Pulmonary artery endothelial cell (primary cell): ENCODE results near the gene ARHGAP40. TPM values are rescaled to one million over a fixed set of nuclear protein-coding genes. Genes with fewer than 3 reads are reported as not detected.
A peak's percentile ranks its signal among the peaks of the same experiment; 100 is the strongest.
"Not testable (repeated sequence)": the region's sequence is repeated elsewhere in the genome, so short reads cannot be mapped to it uniquely, and the experiment has no call there.

Experiments used
- DNase-seq: peaks from one replicate; pipeline ENCODE4 v3.0.0-alpha.2; 2011; ENCODE audit warnings: low read depth, low spot score
- total RNA-seq: library from RNA; depleted of rRNA; stranded (reverse); fragments of >200 nt; gene quantifications from 2 replicates; pipeline ENCODE4 v1.2.3, GENCODE V29; 2014

Gene ARHGAP40
- total RNA-seq, 1 donor from 2014 or later, result not detected

- no peak for DNase-seq
Measured at GRCh38 chr20:38588303-38588702, 13.3 kb upstream of the ARHGAP40 start.

- DNase-seq, result no peak
Measured at GRCh38 chr20:38589351-38589750, 12.3 kb upstream of the ARHGAP40 start.

GRCh38 chr20:38589967-38590675, 11.5 kb upstream of the ARHGAP40 start:
- no peak for DNase-seq

GRCh38 chr20:38590676-38591473, 10.7 kb upstream of the ARHGAP40 start:
- DNase-seq, result no peak

- DNase-seq, result no peak
Measured at GRCh38 chr20:38591474-38592410, 9.9 kb upstream of the ARHGAP40 start.

- DNase-seq, result not testable (repeated sequence)
Measured at GRCh38 chr20:38592411-38592790, 9.2 kb upstream of the ARHGAP40 start.

- not testable (repeated sequence) for DNase-seq
Measured at GRCh38 chr20:38594281-38594680, 7.3 kb upstream of the ARHGAP40 start.

- DNase-seq, result not testable (repeated sequence)
Measured at GRCh38 chr20:38595886-38596285, 5.7 kb upstream of the ARHGAP40 start.

- DNase-seq, result no peak
Measured at GRCh38 chr20:38599410-38599882, 2.2 kb upstream of the ARHGAP40 start.

GRCh38 chr20:38600057-38600456, 1.6 kb upstream of the ARHGAP40 start:
- DNase-seq, result no peak

- no peak for DNase-seq
Measured at GRCh38 chr20:38602185-38602581, 574 bp downstream of the ARHGAP40 start.

GRCh38 chr20:38603286-38603685, 1.7 kb downstream of the ARHGAP40 start:
- DNase-seq, result no peak

GRCh38 chr20:38604873-38605303, 3.3 kb downstream of the ARHGAP40 start:
- DNase-seq, result peak; percentile 87

- DNase-seq, result no peak
Measured at GRCh38 chr20:38607351-38607750, 5.7 kb downstream of the ARHGAP40 start.

- no peak for DNase-seq
Measured at GRCh38 chr20:38608188-38608587, 6.6 kb downstream of the ARHGAP40 start.

- DNase-seq, result no peak
Measured at GRCh38 chr20:38609815-38610214, 8.2 kb downstream of the ARHGAP40 start.

- no peak for DNase-seq
Measured at GRCh38 chr20:38610521-38610920, 8.9 kb downstream of the ARHGAP40 start.

GRCh38 chr20:38612751-38613515, 11.3 kb downstream of the ARHGAP40 start:
- no peak for DNase-seq

GRCh38 chr20:38615283-38615682, 13.7 kb downstream of the ARHGAP40 start:
- DNase-seq, result no peak

- DNase-seq, result no peak
Measured at GRCh38 chr20:38616457-38616856, 14.8 kb downstream of the ARHGAP40 start.
